Endodermal cell (in vitro differentiated cells): ENCODE results near the gene INAFM1. TPM values are rescaled to one million over a fixed set of nuclear protein-coding genes. Genes with fewer than 3 reads are reported as not detected.
A peak's percentile ranks its signal among the peaks of the same experiment; 100 is the strongest.

Experiments
- DNase-seq: peaks from one replicate; pipeline ENCODE4 v3.0.0-alpha.2; 2017
- H3K27ac ChIP-seq: 2 replicates; pipeline ENCODE4 v1.5.1; 2013; ENCODE audit warnings: mild to moderate bottlenecking, low read depth, low read length, moderate library complexity
- H3K27me3 ChIP-seq: 2 replicates; pipeline ENCODE4 v1.6.1; 2013; ENCODE audit warnings: mild to moderate bottlenecking, low read length, moderate library complexity; ENCODE audit not compliant: insufficient read depth, control insufficient read depth, poor library complexity, severe bottlenecking
- H3K36me3 ChIP-seq: 2 replicates; pipeline ENCODE4 v1.7.0; 2013; ENCODE audit warnings: mild to moderate bottlenecking, low read length, moderate library complexity; ENCODE audit not compliant: control insufficient read depth, insufficient read depth
- H3K4me1 ChIP-seq: one replicate; pipeline ENCODE4 v1.7.0; 2013; ENCODE audit warnings: low read length; ENCODE audit not compliant: control insufficient read depth, insufficient read depth
- H3K4me3 ChIP-seq: 2 replicates; pipeline ENCODE4 v1.5.1; 2013; ENCODE audit warnings: mild to moderate bottlenecking, low read length, moderate library complexity
- H3K9ac ChIP-seq: 2 replicates; pipeline ENCODE4 v1.6.1; 2013; ENCODE audit warnings: mild to moderate bottlenecking, low read length, moderate library complexity; ENCODE audit not compliant: poor library complexity, severe bottlenecking; ENCODE audit errors: extremely low read depth
- H3K9me3 ChIP-seq: 2 replicates; pipeline ENCODE4 v1.6.1; 2013; ENCODE audit warnings: mild to moderate bottlenecking, low read length, moderate library complexity; ENCODE audit not compliant: control insufficient read depth
- H3K27ac Mint-ChIP-seq: 2 replicates; pipeline ENCODE4 v1.8.0; 2020; ENCODE audit warnings: mixed read lengths
- H3K27me3 Mint-ChIP-seq: 2 replicates; pipeline ENCODE4 v1.8.0; 2021; ENCODE audit warnings: mild to moderate bottlenecking, mixed read lengths; ENCODE audit not compliant: insufficient read depth
- H3K36me3 Mint-ChIP-seq: 2 replicates; pipeline ENCODE4 v1.8.0; 2020; ENCODE audit warnings: low read depth, mixed read lengths
- H3K4me1 Mint-ChIP-seq: 2 replicates; pipeline ENCODE4 v1.8.0; 2020; ENCODE audit warnings: mixed read lengths
- H3K4me3 Mint-ChIP-seq: 2 replicates; pipeline ENCODE4 v1.8.0; 2020; ENCODE audit warnings: mild to moderate bottlenecking, moderate library complexity, mixed read lengths
- H3K9me3 Mint-ChIP-seq: 2 replicates; pipeline ENCODE4 v1.8.0; 2020; ENCODE audit warnings: mild to moderate bottlenecking, mixed read lengths
- CTCF ChIP-seq: fragments of 200-600 bp; sonication (generic); conservative IDR thresholded peaks from 2 replicates; pipeline ENCODE4 v1.5.0; 2021; ENCODE audit warnings: antibody characterized with exemption, mild to moderate bottlenecking
- WGBS, 2 experiments: methylation state at CpG; one replicate each; pipeline versions ENCODE4 v1.1.5 to v1.1.7; 2013; ENCODE audit warnings: missing lambda C conversion rate in 2 of 2, mixed read lengths in 1 of 2; ENCODE audit not compliant: insufficient coverage in 1 of 2, insufficient read length in 1 of 2; 5-methylcytosine and 5-hydroxymethylcytosine counted together
- total RNA-seq, 2 donors: library from RNA; stranded (reverse); fragmentation: NEBNext Ultra II Directional in 1 of 2; extraction: Animal tissue kit (Norgen Biotek cat#: 25700) in 1 of 2; gene quantifications; 2 replicates in 1 of 2; 3 replicates in 1 of 2; pipeline ENCODE4 v1.2.1, GENCODE V29; 2021

The INAFM1 gene
- total RNA-seq, 2 donors from 2014 or later, result 8.7 to 11.5 TPM

- peak overlapping the region; percentile 84 for H3K4me3 Mint-ChIP-seq
- peaks cover 33% of the 10 kb centered on the region for H3K36me3 ChIP-seq
- H3K9ac ChIP-seq, result peak overlapping the region; percentile 69
- no peak overlapping the region for H3K4me3 ChIP-seq
- peak overlapping the region; percentile 100 for H3K27ac Mint-ChIP-seq
- peak overlapping the region; percentile 86 for H3K27ac ChIP-seq
- H3K36me3 Mint-ChIP-seq, result peaks cover 32% of the 10 kb centered on the region
- peaks cover 7% of the 10 kb centered on the region for H3K4me1 ChIP-seq
- DNase-seq, result peak; percentile 100
- peaks cover 12% of the 10 kb centered on the region for H3K4me1 Mint-ChIP-seq
- H3K9me3 Mint-ChIP-seq, result no peaks in the 10 kb centered on the region
- WGBS, 2 experiments, result 0% methylated on average over 9 to 52 of the region's 52 CpGs
- H3K9me3 ChIP-seq, result no peaks in the 10 kb centered on the region
- TF ChIP-seq CTCF, result no peak
- no peaks in the 10 kb centered on the region for H3K27me3 ChIP-seq
- H3K27me3 Mint-ChIP-seq, result peaks cover 6% of the 10 kb centered on the region
Observed at GRCh38 chr19:47256693-47257410, 17.8 kb upstream of the INAFM1 start.

DNA sequence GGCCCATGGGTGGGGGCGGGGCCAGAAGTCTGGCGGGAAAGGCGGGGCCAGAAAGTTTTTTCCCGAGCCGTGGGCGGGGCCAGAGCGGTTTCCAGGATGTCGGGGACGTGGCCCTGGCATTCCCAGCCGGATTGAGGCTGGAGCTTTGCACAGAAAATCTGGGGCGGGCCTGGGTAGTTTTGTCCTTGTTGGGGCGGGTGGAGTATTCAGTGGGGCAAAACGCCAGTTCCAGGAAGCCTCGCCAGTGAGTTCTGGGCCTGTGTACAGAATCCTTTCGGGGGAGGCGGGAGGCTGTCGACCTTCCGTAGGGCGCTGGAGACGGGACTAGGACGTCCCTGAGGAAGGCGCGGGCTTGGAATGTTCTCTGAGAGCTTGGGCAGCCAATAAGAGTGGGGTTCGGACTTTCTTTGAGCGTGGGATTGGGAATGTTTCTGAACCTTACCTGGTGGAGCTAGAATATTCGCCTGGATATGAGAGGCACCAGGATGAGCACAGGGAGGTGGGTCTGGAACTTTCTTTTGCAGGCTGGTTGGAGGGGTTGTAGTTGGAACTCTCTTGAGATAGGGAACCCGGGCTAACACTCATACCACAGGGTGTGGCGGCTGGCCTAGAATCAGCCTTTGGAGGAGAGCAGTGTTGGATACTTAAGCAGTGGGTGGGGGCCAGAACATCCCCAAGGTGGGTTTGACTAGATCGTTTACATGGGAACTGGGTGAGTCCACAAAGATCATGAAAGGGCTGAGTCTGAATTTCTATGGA lies 17.1 kb upstream of the INAFM1 start:
- TF ChIP-seq CTCF, result no peak
- Mint-ChIP-seq H3K27me3 (peaks cover 2% of the 10 kb centered on the region), H3K9me3 (no peaks in the 10 kb centered on the region), H3K27ac (peak overlapping the region; percentile 100), H3K4me3 (peak overlapping the region; percentile 84), H3K4me1 (peaks cover 12% of the 10 kb centered on the region), H3K36me3 (peaks cover 38% of the 10 kb centered on the region)
- WGBS, 2 experiments, result 6 to 10% methylated on average over 21 to 29 of the region's 29 CpGs
- no peaks in the 10 kb centered on the region for H3K27me3 ChIP-seq
- H3K36me3 ChIP-seq, result peaks cover 37% of the 10 kb centered on the region
- H3K9ac ChIP-seq, result peak overlapping the region; percentile 96
- H3K27ac ChIP-seq, result peak overlapping the region; percentile 91
- H3K9me3 ChIP-seq, result no peaks in the 10 kb centered on the region
- DNase-seq, result no peak
- H3K4me1 ChIP-seq, result peaks cover 7% of the 10 kb centered on the region
- peak overlapping the region; percentile 97 for H3K4me3 ChIP-seq

GRCh38 chr19:47258434-47258833 lies 16.3 kb upstream of the INAFM1 start:
- Histone ChIP-seq H3K36me3 (peaks cover 43% of the 10 kb centered on the region), H3K4me1 (peaks cover 7% of the 10 kb centered on the region), H3K27me3 (no peaks in the 10 kb centered on the region), H3K4me3 (peak overlapping the region; percentile 97), H3K27ac (no peak overlapping the region), H3K9ac (peak overlapping the region; percentile 96), H3K9me3 (no peaks in the 10 kb centered on the region)
- H3K36me3 Mint-ChIP-seq, result peaks cover 44% of the 10 kb centered on the region
- peaks cover 12% of the 10 kb centered on the region for H3K4me1 Mint-ChIP-seq
- H3K9me3 Mint-ChIP-seq, result no peaks in the 10 kb centered on the region
- no peak for DNase-seq
- H3K27me3 Mint-ChIP-seq, result no peaks in the 10 kb centered on the region
- peak overlapping the region; percentile 84 for H3K4me3 Mint-ChIP-seq
- 94 to 95% methylated on average over 7 to 9 of the region's 9 CpGs for WGBS, 2 experiments
- TF ChIP-seq CTCF, result no peak
- H3K27ac Mint-ChIP-seq, result peak overlapping the region; percentile 100
